GM12878 (cell line): ENCODE measurements around the gene S100A3. TPM values are rescaled to one million over a fixed set of nuclear protein-coding genes. Genes with fewer than 3 reads are reported as not detected.
"Not testable (repeated sequence)": the region's sequence is repeated elsewhere in the genome, so short reads cannot be mapped to it uniquely, and the experiment has no call there.

ENCODE experiments used
- ATAC-seq: fragments of 200-7000 bp; cut with Tn5 transposase; 3 replicates; pipeline ENCODE4 v1.9.1; 2020; ENCODE audit warnings: mild to moderate bottlenecking, moderate library complexity
- BruUV-seq: library from RNA; stranded (reverse); fragments of 400-500 nt; replicated peaks from 2 replicates; lab custom pipeline; 2021; lab: Mats Ljungman, UMichigan
- CTCF ChIA-PET: fragments of 300-600 bp; sonication (Branson Sonifier 250); formaldehyde crosslinking; extraction: SDS; loops from one replicate; lab custom pipeline; 2021; ENCODE audit warnings: inconsistent platforms; lab: Yijun Ruan, JAX
- POLR2A ChIA-PET: fragments of 350-600 bp; formaldehyde crosslinking; extraction: SDS; loops from one replicate; lab custom pipeline; 2021; ENCODE audit warnings: inconsistent platforms; lab: Charles Lee
- RAD21 ChIA-PET: fragments of 300-600 bp; sonication (Branson Sonifier 250); formaldehyde crosslinking; loops from one replicate; lab custom pipeline; 2023; ENCODE audit warnings: antibody characterized with exemption; ENCODE audit not compliant: unreplicated experiment; lab: Charles Lee
- SMC1A ChIA-PET: fragments of 300-600 bp; sonication (Branson Sonifier 250); formaldehyde crosslinking; loops from one replicate; lab custom pipeline; 2023; ENCODE audit not compliant: unreplicated experiment, uncharacterized antibody; lab: Charles Lee
- DNase-seq: peaks from one replicate; pipeline ENCODE4 v3.0.0-alpha.2; 2011; ENCODE audit warnings: low read depth, low spot score
- FAIRE-seq: peaks from 3 replicates; lab custom pipeline; 2011; peaks lifted over from hg19 to GRCh38; lab: Jason Lieb, UNC
- H2AFZ ChIP-seq: 2 replicates; pipeline ENCODE4 v1.6.0; 2011; ENCODE audit warnings: low read depth, low read length, control low read depth; ENCODE audit not compliant: control insufficient read depth
- H3K27ac ChIP-seq: 2 replicates; pipeline ENCODE4 v1.5.1; 2011; ENCODE audit warnings: control low read depth; ENCODE audit not compliant: control insufficient read depth, insufficient read depth
- H3K27me3 ChIP-seq, 2 experiments: replicated peaks in 1 of 2; 2 replicates each; pipeline versions ENCODE4 v1.6.0 to v1.6.1; 2011; ENCODE audit warnings: low read length in 1 of 2; ENCODE audit not compliant: control insufficient read depth in 2 of 2, insufficient read depth in 2 of 2
- H3K36me3 ChIP-seq, 2 experiments: 2 replicates each; pipeline ENCODE4 v1.5.1; 2011; ENCODE audit warnings: low read length in 1 of 2; ENCODE audit not compliant: control insufficient read depth in 2 of 2, insufficient read depth in 2 of 2
- H3K4me1 ChIP-seq: 2 replicates; pipeline ENCODE4 v1.6.1; 2011; ENCODE audit warnings: mild to moderate bottlenecking, low read length, moderate library complexity, mixed read lengths; ENCODE audit not compliant: control insufficient read depth, insufficient read depth
- H3K4me2 ChIP-seq: 2 replicates; pipeline ENCODE4 v1.6.0; 2011; ENCODE audit warnings: control low read depth; ENCODE audit not compliant: control insufficient read depth, insufficient read depth
- H3K4me3 ChIP-seq: fragments of 200-600 bp; sonication (generic); 2 replicates; pipeline ENCODE4 v1.5.1; 2016
- H3K79me2 ChIP-seq: 2 replicates; pipeline ENCODE4 v1.6.0; 2011; ENCODE audit warnings: low read length; ENCODE audit not compliant: control insufficient read depth, insufficient read depth
- H3K9ac ChIP-seq: 2 replicates; pipeline ENCODE4 v1.8.0; 2011; ENCODE audit warnings: low read length, control low read depth, mixed read lengths; ENCODE audit not compliant: control insufficient read depth, insufficient read depth
- H3K9me3 ChIP-seq: replicated peaks from 3 replicates; pipeline ENCODE4 v1.5.1; 2011; ENCODE audit warnings: mild to moderate bottlenecking, low read length; ENCODE audit not compliant: control insufficient read depth, insufficient read depth
- H4K20me1 ChIP-seq: 2 replicates; pipeline ENCODE4 v1.6.0; 2011; ENCODE audit not compliant: control insufficient read depth, insufficient read depth
- MTA3 ChIP-seq: IDR thresholded peaks from 2 replicates; pipeline ENCODE4 v1.6.1; 2012; ENCODE audit warnings: low read length, inconsistent platforms, borderline replicate concordance
- RAD51 ChIP-seq: fragments of 450-650 bp; IDR thresholded peaks from 2 replicates; pipeline ENCODE4 v1.6.1; 2016; ENCODE audit warnings: moderate library complexity, mild to moderate bottlenecking, inconsistent platforms
- SIN3A ChIP-seq: IDR thresholded peaks from 2 replicates; pipeline ENCODE4 v1.6.1; 2012; ENCODE audit warnings: low read depth, low read length, improper control_type of control experiment
- TCF3 ChIP-seq: IDR thresholded peaks from 2 replicates; pipeline ENCODE4 v1.6.1; 2012; ENCODE audit warnings: low read depth, mild to moderate bottlenecking, low read length, borderline replicate concordance; ENCODE audit not compliant: insufficient read depth
- WGBS: methylation state at CpG from one replicate; pipeline ENCODE4 v1.1.6; 2016; ENCODE audit warnings: low lambda C conversion rate; ENCODE audit not compliant: insufficient replicate concordance, insufficient coverage; ENCODE audit errors: missing lambda C conversion rate; 5-methylcytosine and 5-hydroxymethylcytosine counted together
- in situ Hi-C: fragments of 300-500 bp; cut with MboI; formaldehyde crosslinking; loops from 9 replicates; pipeline ENCODE4 v1.14.3; 2018; ENCODE audit warnings: mixed read lengths
- intact Hi-C: fragments of 100-400 bp; cut with micrococcal nuclease; formaldehyde crosslinking; loops from one replicate; pipeline ENCODE4 v1.14.2; 2022; ENCODE audit not compliant: unreplicated experiment
- polyA plus RNA-seq, 11 experiments: library from polyadenylated mRNA; depleted of rRNA in 4 of 11; unstranded in 6 of 11; stranded (reverse) in 5 of 11; fragments of >200 nt; fragmentation: Nextera tagmentation in 4 of 11; fragmentation: Illumina TruSeq in 1 of 11; extraction: Ambion mirVana in 4 of 11; extraction: Trizol in 1 of 11; gene quantifications; 1 replicate in 1 of 11; 2 replicates in 10 of 11; pipeline versions ENCODE4 v1.2.1 to v1.2.3, GENCODE V29; 2011 to 2016; ENCODE audit warnings: inconsistent platforms in 2 of 11, missing spikeins in 2 of 11, low read depth in 1 of 11
- total RNA-seq, 4 experiments: library from RNA; depleted of rRNA in 3 of 4; stranded (reverse); fragments of >200 nt in 3 of 4; fragmentation: Illumina TruSeq in 1 of 4; extraction: Trizol in 1 of 4; gene quantifications; 2 replicates each; pipeline versions ENCODE4 v1.2.1 to v1.2.3, GENCODE V29; 2013 to 2021
- TF ChIP-seq, protein P1 (sequence below): IDR thresholded peaks from 2 replicates; pipeline ENCODE4 v1.6.1; 2012; ENCODE audit warnings: low read depth, low read length, improper control_type of control experiment

The S100A3 gene
- total and polyA plus RNA-seq, 10 of the 15 experiments (the other 5 are each of a cell fraction or from before 2014, with no cell fraction given), result 0.32 to 0.45 TPM; not detected in 8

DNA sequence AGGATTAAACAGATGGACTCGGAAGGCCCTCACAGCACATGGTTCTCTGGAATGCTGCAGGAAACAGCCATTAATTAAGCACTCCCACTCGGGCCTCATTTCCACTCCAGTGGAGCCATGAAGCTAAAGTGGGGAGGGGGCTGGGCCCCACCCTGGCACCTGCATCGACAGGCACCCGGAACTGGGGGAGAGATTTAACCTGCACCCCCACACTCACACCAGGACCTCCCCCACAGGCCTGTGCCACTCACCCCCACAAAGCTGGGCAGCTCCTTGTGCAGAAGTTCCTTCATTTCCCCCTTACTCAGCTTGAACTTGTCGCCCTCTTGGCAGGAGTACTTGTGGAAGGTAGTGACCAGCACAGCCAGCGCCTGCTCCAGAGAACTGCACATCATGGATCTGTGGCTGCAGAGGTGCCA, 14.4 kb upstream of the S100A3 start (continued):
- TF ChIP-seq SIN3A, result no peak
- TF ChIP-seq RAD51, result no peak
- no peak for TF ChIP-seq MTA3
- no peak for TF ChIP-seq TCF3
- TF ChIP-seq, protein P1, sequence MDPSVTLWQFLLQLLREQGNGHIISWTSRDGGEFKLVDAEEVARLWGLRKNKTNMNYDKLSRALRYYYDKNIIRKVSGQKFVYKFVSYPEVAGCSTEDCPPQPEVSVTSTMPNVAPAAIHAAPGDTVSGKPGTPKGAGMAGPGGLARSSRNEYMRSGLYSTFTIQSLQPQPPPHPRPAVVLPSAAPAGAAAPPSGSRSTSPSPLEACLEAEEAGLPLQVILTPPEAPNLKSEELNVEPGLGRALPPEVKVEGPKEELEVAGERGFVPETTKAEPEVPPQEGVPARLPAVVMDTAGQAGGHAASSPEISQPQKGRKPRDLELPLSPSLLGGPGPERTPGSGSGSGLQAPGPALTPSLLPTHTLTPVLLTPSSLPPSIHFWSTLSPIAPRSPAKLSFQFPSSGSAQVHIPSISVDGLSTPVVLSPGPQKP, result no peak

DNA sequence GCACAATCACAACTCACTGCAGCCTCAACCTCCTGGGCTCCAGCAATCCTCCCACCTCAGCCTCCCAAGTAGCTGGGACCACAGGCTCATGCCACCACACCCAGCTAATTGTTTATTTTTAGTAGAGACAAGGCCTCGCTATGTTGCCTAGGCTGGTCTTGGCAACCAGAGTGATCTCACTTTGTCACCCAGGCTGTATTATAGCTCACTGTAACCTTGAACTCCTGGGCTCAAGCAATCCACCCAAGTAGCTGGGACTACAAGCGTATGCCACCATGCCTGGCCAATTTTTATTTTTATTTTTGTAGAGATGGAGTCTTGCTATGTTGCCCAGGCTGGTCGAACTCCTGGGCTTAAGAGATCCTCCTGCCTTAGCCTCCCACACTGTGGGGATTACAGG, 13.0 kb upstream of the S100A3 start:
- 49% methylated on average over 3 of the region's 3 CpGs for WGBS
- H3K4me1 ChIP-seq, result peaks cover 15% of the 10 kb centered on the region
- ChIA-PET RAD21 (interaction anchor here (1.0 to 2.0 kb wide), 2 partner anchors 10 to 51 kb away, joined by 3 to 6 read pairs; no protein-coding TSS in a partner anchor), CTCF (interaction anchor here (1.0 to 8.3 kb wide), 5 partner anchors 10 to 51 kb away, joined by 4 to 113 read pairs (median 13); partner anchors contain the start of gene S100A6), POLR2A (interaction anchor here (0.8 to 1.7 kb wide), 2 partner anchors 10 to 17 kb away, joined by 3 to 6 read pairs; partner anchors contain the start of gene S100A4), SMC1A (interaction anchor here (1.0 to 4.0 kb wide), 3 partner anchors 14 to 29 kb away, joined by 3 to 18 read pairs (median 16); partner anchors contain the start of gene S100A4)
- intact Hi-C loops, H3K36me3 ChIP-seq, H3K4me3 ChIP-seq, H3K9me3 ChIP-seq, DNase-seq, H3K27ac ChIP-seq, ATAC-seq, H3K27me3 ChIP-seq, H3K4me2 ChIP-seq, FAIRE-seq, H3K9ac ChIP-seq, H4K20me1 ChIP-seq, H2AFZ ChIP-seq, H3K79me2 ChIP-seq, BruUV-seq: not testable (repeated sequence)
- in situ Hi-C loops, result loop anchor here (5.0 kb wide), 1 partner anchor 55 kb away; no protein-coding TSS in a partner anchor
